Ectodermal cell (in vitro differentiated cells): ENCODE data around the gene SLC25A21.
"Not testable (repeated sequence)": the region's sequence is repeated elsewhere in the genome, so short reads cannot be mapped to it uniquely, and the experiment has no call there.

Experiments
- H3K27ac ChIP-seq: 2 replicates; pipeline ENCODE4 v1.7.0; 2013; ENCODE audit warnings: mild to moderate bottlenecking, low read depth, low read length; ENCODE audit not compliant: insufficient read depth, poor library complexity, severe bottlenecking
- H3K27me3 ChIP-seq: 2 replicates; pipeline ENCODE4 v1.7.0; 2013; ENCODE audit warnings: mild to moderate bottlenecking, low read length; ENCODE audit not compliant: insufficient read depth, control insufficient read depth, poor library complexity, severe bottlenecking
- H3K36me3 ChIP-seq: one replicate; pipeline ENCODE4 v1.7.0; 2013; ENCODE audit warnings: low read length; ENCODE audit not compliant: control insufficient read depth, insufficient read depth
- H3K4me1 ChIP-seq: one replicate; pipeline ENCODE4 v1.7.0; 2013; ENCODE audit warnings: low read length; ENCODE audit not compliant: control insufficient read depth, insufficient read depth
- H3K4me3 ChIP-seq: 2 replicates; pipeline ENCODE4 v1.7.0; 2013; ENCODE audit warnings: low read depth, low read length, control low read depth; ENCODE audit not compliant: insufficient read depth
- H3K9me3 ChIP-seq: 2 replicates; pipeline ENCODE4 v1.7.0; 2013; ENCODE audit warnings: mild to moderate bottlenecking, low read length, moderate library complexity; ENCODE audit not compliant: control insufficient read depth
- WGBS, 2 experiments: methylation state at CpG; one replicate each; pipeline ENCODE4 v1.1.7; 2013; ENCODE audit warnings: missing lambda C conversion rate in 2 of 2; 5-methylcytosine and 5-hydroxymethylcytosine counted together

SLC25A21 gene

DNA sequence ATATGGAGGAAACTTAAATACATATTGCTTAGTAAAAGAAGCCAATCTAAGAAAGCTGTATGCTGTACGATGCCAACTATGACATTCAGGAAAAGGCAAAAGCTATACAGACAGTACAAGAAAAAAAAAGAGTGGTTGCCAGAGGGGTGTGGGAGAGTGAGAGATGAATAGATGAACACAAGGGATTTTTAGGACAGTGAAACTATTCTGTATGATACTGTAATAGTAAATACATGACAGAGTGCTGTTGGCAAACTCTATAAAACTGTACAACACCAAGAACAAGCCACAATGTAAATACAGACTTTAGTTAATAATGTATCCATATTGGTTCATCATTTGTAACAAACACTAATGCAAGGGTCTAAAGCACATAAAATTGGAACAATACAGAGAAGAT is 14.5 kb upstream of the SLC25A21 start:
- Histone ChIP-seq H3K36me3 (no peaks in the 10 kb centered on the region), H3K27me3 (no peaks in the 10 kb centered on the region), H3K9me3 (no peaks in the 10 kb centered on the region), H3K4me3 (no peak overlapping the region), H3K4me1 (no peaks in the 10 kb centered on the region), H3K27ac (no peak overlapping the region)
- WGBS, 2 experiments: 94 to 100% methylated on average over 1 of the region's 1 CpG

DNA sequence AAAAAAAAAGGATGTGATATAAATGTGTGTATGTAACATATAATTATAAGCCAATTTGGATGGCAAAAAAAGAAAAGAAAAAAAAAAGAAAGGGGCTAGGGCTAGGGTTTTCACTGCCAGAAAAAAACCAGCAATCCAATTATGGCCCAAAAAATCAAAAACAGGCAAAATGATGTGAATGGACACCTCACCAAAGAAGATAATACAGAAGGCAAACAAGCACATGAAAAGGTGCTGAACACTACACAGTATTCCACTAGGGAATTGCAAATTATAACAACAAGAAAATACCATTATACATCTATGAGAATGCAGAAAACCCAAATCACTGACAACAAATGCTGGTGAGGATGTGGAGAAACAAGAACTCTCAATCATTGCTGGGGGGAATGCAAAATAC is 13.3 kb upstream of the SLC25A21 start:
- Histone ChIP-seq H3K4me3 (no peak overlapping the region), H3K4me1 (no peaks in the 10 kb centered on the region), H3K27ac (no peak overlapping the region)

DNA sequence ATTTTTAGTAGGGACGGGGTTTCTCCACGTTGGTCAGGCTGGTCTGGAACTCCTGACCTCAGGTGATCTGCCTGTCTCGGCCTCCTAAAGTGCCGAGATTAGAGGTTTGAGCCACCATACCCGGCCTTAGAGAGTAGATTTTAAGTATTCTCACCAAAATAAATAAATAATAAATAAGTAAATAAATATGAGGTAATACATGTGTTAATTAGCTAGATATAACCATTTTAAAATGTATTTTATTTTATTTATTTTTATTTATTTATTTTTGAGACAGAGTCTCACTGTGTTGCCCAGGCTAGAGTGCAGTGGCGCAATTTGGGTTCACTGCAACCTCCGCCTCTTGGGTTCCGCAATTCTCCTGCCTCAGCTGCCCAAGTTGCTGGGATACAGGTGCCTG is 12.1 kb upstream of the SLC25A21 start:
- H3K4me3 ChIP-seq, H3K9me3 ChIP-seq, H3K27ac ChIP-seq, H3K4me1 ChIP-seq, H3K27me3 ChIP-seq, H3K36me3 ChIP-seq: not testable (repeated sequence)
- WGBS, 2 experiments: 92% methylated on average over 7 of the region's 8 CpGs

More for the DNA sequence above, 13.3 kb upstream of the SLC25A21 start:
- H3K9me3 ChIP-seq: no peaks in the 10 kb centered on the region
- H3K27me3 ChIP-seq: no peaks in the 10 kb centered on the region
- H3K36me3 ChIP-seq: no peaks in the 10 kb centered on the region

DNA sequence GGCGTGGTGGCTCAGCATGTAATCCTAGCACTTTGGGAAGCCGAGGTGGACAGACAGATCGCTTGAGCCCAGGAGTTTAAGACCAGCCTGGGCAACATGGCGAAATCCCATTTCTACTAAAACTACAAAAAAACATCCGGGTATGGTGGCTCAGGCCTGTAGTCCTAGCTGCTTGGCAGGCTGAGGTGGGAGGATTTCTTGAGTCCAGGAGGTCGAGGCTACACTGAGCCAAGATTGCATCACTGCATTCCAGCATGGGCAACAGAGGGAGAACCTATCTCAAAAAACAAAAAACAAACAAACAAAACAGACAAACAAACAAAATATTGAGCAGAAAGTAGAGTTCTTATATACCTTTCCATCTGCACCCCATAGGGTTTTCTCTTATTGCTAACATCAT is 9.0 kb upstream of the SLC25A21 start:
- Histone ChIP-seq H3K9me3 (no peaks in the 10 kb centered on the region), H3K4me1 (no peaks in the 10 kb centered on the region), H3K27me3 (no peaks in the 10 kb centered on the region), H3K27ac (no peak overlapping the region), H3K36me3 (no peaks in the 10 kb centered on the region), H3K4me3 (no peak overlapping the region)
- 90 to 91% methylated on average over 6 of the region's 6 CpGs for WGBS, 2 experiments

DNA sequence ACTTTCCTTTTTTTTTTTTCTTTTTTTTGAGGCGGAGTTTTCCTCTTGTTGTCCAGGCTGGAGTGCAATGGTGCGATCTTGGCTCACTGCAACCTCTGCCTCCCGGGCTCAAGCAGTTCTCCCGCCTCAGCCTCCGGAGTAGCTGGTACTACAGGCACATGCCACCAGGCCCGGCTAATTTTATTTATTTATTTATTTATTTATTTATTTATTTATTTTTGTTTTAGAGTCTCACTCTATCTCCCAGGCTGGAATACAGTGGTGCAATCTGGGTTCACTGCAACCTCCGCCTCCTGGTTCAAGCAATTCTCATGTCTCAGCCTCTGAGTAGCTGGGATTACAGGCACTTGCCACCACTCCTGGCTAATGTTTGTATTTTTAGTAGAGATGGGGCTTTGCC is 8.5 kb upstream of the SLC25A21 start:
- 95% methylated on average over 6 of the region's 7 CpGs for WGBS, 2 experiments
- not testable (repeated sequence) for H3K36me3 ChIP-seq

DNA sequence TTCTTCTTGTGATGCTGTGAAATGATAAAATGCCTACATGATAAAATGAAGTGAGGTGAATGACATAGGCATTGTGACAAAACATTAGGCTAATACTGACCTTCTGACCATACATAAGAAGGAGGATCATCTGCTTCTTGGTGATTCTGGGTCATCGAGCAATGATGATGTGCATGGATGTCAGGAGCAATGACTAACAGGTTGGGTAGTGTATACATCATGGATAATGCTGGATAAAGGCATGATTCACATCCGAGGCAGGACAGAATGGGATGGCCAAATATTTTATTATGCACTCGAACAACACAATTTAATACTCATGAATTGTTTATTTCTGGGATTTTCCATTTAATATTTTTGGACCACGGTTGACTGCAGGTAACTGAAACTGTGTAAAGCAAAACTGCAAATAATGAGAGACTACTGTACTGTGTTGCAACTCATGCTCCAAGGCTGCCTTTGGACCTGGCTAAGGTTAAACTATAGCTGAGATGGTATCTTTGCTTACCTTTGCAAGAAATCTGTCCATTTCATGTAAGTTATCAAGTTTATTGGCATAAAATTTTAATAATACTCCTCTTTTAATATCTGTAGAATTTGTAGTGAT is 7.6 kb upstream of the SLC25A21 start:
- Histone ChIP-seq H3K9me3 (no peaks in the 10 kb centered on the region), H3K36me3 (no peaks in the 10 kb centered on the region), H3K27ac (no peak overlapping the region), H3K4me1 (no peaks in the 10 kb centered on the region), H3K27me3 (no peaks in the 10 kb centered on the region), H3K4me3 (no peak overlapping the region)
- WGBS, 2 experiments: 96 to 97% methylated on average over 2 to 4 of the region's 4 CpGs

More for the DNA sequence above, 8.5 kb upstream of the SLC25A21 start:
- not testable (repeated sequence) for H3K27me3 ChIP-seq, H3K27ac ChIP-seq, H3K9me3 ChIP-seq, H3K4me3 ChIP-seq, H3K4me1 ChIP-seq

DNA sequence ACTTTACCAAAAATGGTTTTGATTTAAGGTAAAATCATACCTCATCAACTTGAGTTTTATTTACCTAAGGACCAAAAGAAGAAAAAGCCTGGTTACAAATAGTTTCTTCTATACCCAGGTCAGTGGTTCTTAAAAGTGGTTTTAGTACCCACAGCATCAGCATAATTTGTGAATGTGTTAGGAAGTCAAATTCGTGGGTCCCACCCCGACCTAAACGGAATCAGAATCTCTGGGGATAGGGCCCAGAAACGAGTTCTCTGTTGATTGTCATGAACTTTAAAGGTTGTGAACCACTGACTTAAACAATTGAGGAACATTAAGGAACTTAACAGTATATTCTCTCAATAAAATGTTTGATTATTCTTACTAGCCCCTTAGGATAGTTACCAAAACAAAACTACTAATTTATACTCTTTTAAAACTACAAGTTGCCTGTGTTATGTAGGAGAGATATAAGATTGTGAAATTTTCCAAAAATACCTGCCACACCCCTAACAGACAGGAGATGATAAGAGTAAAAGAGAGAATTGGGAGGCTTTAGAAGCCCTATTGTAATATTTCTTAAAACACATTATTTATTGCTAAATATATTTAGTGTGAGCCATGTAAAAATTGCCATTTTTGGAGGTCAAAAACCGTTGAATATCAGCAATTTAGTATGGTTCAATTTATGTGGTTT is 669 bp upstream of the SLC25A21 start:
- Histone ChIP-seq H3K4me3 (peak overlapping the region; percentile 77), H3K9me3 (no peaks in the 10 kb centered on the region), H3K27ac (no peak overlapping the region), H3K27me3 (no peaks in the 10 kb centered on the region), H3K4me1 (no peaks in the 10 kb centered on the region), H3K36me3 (no peaks in the 10 kb centered on the region)
- 55 to 57% methylated on average over 4 of the region's 5 CpGs for WGBS, 2 experiments

DNA sequence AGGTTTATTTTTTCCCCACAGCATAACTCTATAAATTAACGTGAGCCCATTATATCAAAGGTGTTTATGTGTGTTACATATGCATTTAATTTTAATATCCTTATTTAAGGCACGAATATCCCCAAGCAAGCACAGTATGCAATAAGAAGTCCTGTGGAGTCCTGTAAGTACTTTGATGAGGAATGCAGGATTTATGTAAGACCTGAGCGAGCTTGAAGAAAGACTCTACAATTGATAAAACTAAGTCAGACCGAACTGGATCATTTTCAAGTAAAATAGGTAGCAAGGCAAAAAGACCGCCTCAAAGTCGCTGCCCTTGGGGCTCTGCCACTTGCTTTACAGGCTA is 755 bp downstream of the SLC25A21 start:
- Histone ChIP-seq H3K4me3 (peak overlapping the region; percentile 77), H3K27ac (peak overlapping the region; percentile 92)
- 1% methylated on average over 5 of the region's 6 CpGs for WGBS, 2 experiments

DNA sequence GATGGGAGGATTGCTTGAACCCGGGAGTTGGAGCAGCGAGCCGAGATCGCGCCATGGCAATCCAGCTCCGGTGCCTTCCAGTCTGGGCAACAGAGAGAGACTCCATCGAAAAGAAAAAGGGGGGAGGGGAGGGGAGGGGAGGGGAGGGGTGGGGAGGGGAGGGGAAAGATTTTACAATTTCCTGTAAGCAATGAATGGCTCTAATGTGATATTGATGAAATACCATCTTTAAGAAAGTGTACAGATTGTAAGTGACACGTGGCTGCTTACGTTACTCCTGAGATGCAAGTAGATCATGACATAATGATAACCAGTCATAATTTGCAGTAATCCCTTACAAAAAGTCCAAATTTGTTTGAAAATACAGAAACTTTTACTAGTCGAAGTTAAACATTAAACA is 1.4 kb downstream of the SLC25A21 start:
- no peak overlapping the region for H3K27ac ChIP-seq
- no peaks in the 10 kb centered on the region for H3K36me3 ChIP-seq
- WGBS, 2 experiments: 77 to 83% methylated on average over 7 to 8 of the region's 10 CpGs
- H3K4me3 ChIP-seq: no peak overlapping the region
- H3K4me1 ChIP-seq: peaks cover 3% of the 10 kb centered on the region
- no peaks in the 10 kb centered on the region for H3K9me3 ChIP-seq
- no peaks in the 10 kb centered on the region for H3K27me3 ChIP-seq

More for the DNA sequence above, 755 bp downstream of the SLC25A21 start:
- H3K9me3 ChIP-seq: no peaks in the 10 kb centered on the region
- no peaks in the 10 kb centered on the region for H3K36me3 ChIP-seq
- H3K27me3 ChIP-seq: no peaks in the 10 kb centered on the region
- H3K4me1 ChIP-seq: peaks cover 3% of the 10 kb centered on the region

DNA sequence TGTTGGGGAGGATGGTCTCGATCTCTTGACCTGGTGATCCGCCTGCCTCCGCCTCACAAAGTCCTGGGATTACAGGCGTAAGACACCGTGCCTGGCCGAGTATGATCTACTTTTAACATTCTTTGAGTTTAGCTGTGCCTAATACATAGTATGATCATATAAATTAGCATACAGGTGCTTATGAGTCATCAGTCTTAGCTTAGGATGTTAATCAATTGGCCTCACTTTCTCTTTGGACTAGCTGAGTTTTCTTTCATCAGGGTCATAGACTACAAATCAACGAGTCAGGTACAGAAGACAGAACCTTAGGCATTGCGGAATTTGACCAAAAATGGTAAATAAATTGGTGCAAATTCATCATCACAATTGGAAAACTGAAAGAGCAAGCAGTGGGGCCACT is 2.2 kb downstream of the SLC25A21 start:
- Histone ChIP-seq H3K27ac (no peak overlapping the region), H3K4me3 (no peak overlapping the region), H3K36me3 (no peaks in the 10 kb centered on the region), H3K9me3 (no peaks in the 10 kb centered on the region), H3K27me3 (no peaks in the 10 kb centered on the region), H3K4me1 (peaks cover 3% of the 10 kb centered on the region)
- 94 to 95% methylated on average over 8 of the region's 8 CpGs for WGBS, 2 experiments
